Activated naive CD8-positive, alpha-beta T cell (primary cell): Measurements from ENCODE around the gene CMTM4.
"Not testable (repeated sequence)": the region's sequence is repeated elsewhere in the genome, so short reads cannot be mapped to it uniquely, and the experiment has no call there.

Experiments
- H3K27ac Mint-ChIP-seq: one replicate; pipeline ENCODE4 v1.8.0; 2021; ENCODE audit warnings: mixed read lengths
- H3K27me3 Mint-ChIP-seq: one replicate; pipeline ENCODE4 v1.8.0; 2021; ENCODE audit warnings: mixed read lengths
- H3K36me3 Mint-ChIP-seq: one replicate; pipeline ENCODE4 v1.8.0; 2021; ENCODE audit warnings: mixed read lengths
- H3K4me1 Mint-ChIP-seq: one replicate; pipeline ENCODE4 v1.8.0; 2021; ENCODE audit warnings: low read depth, mixed read lengths
- H3K4me3 Mint-ChIP-seq: one replicate; pipeline ENCODE4 v1.8.0; 2021; ENCODE audit warnings: mild to moderate bottlenecking, mixed read lengths
- H3K9me3 Mint-ChIP-seq: one replicate; pipeline ENCODE4 v1.8.0; 2021; ENCODE audit warnings: low read depth, mixed read lengths

CMTM4 gene

GRCh38 chr16:66572356-66572755, 124.2 kb downstream of the CMTM4 start:
- no peak overlapping the region for H3K27ac Mint-ChIP-seq
- H3K36me3 Mint-ChIP-seq = peaks cover 5% of the 10 kb centered on the region
- no peak overlapping the region for H3K4me3 Mint-ChIP-seq
- H3K4me1 Mint-ChIP-seq = peaks cover 8% of the 10 kb centered on the region
- H3K27me3 Mint-ChIP-seq = no peaks in the 10 kb centered on the region
- H3K9me3 Mint-ChIP-seq = no peaks in the 10 kb centered on the region

GRCh38 chr16:66569827-66570405, 126.6 kb downstream of the CMTM4 start:
- Mint-ChIP-seq H3K9me3 (no peaks in the 10 kb centered on the region), H3K4me3 (no peak overlapping the region), H3K36me3 (peaks cover 8% of the 10 kb centered on the region)

GRCh38 chr16:66569131-66569530, 127.4 kb downstream of the CMTM4 start:
- Mint-ChIP-seq H3K4me1 (peaks cover 9% of the 10 kb centered on the region), H3K36me3 (peaks cover 8% of the 10 kb centered on the region), H3K27ac (peak overlapping the region; percentile 11), H3K9me3 (no peaks in the 10 kb centered on the region), H3K4me3 (no peak overlapping the region), H3K27me3 (no peaks in the 10 kb centered on the region)

More at GRCh38 chr16:66569827-66570405, 126.6 kb downstream of the CMTM4 start:
- peak overlapping the region; percentile 11 for H3K27ac Mint-ChIP-seq
- H3K27me3 Mint-ChIP-seq = no peaks in the 10 kb centered on the region
- H3K4me1 Mint-ChIP-seq = peaks cover 8% of the 10 kb centered on the region

- H3K27me3 Mint-ChIP-seq = no peaks in the 10 kb centered on the region
- peaks cover 8% of the 10 kb centered on the region for H3K36me3 Mint-ChIP-seq
- no peak overlapping the region for H3K27ac Mint-ChIP-seq
- H3K9me3 Mint-ChIP-seq = no peaks in the 10 kb centered on the region
- peaks cover 16% of the 10 kb centered on the region for H3K4me1 Mint-ChIP-seq
- H3K4me3 Mint-ChIP-seq = no peak overlapping the region
These were observed 128.2 kb downstream of the CMTM4 start for GRCh38 chr16:66568355-66568754.

GRCh38 chr16:66567270-66567669, 129.3 kb downstream of the CMTM4 start:
- not testable (repeated sequence) for H3K27me3 Mint-ChIP-seq, H3K36me3 Mint-ChIP-seq, H3K4me3 Mint-ChIP-seq, H3K9me3 Mint-ChIP-seq
- Mint-ChIP-seq H3K27ac (peak overlapping the region; percentile 70), H3K4me1 (peaks cover 27% of the 10 kb centered on the region)

GRCh38 chr16:66566051-66566901, 130.3 kb downstream of the CMTM4 start, which contains the start of gene CMTM1:
CMTM1 (plus strand) TSS chr16:66566439; CDS start chr16:66566514, 75 bp downstream.
- Mint-ChIP-seq H3K4me1 (peaks cover 36% of the 10 kb centered on the region), H3K4me3 (no peak within 1 kb of the TSS), H3K9me3 (no peaks in the 10 kb centered on the region), H3K27ac (peak within 1 kb of the TSS; percentile 70), H3K27me3 (no peaks in the 10 kb centered on the region), H3K36me3 (peaks cover 8% of the 10 kb centered on the region)
